IMR-90 (cell line): ENCODE data around the gene MUC5B. TPM values are rescaled to one million over a fixed set of nuclear protein-coding genes. Genes with fewer than 3 reads are reported as not detected.

ENCODE experiments used
- ATAC-seq: fragments of 200-7000 bp; cut with Tn5 transposase; 2 replicates; pipeline ENCODE4 v1.9.1; 2020; ENCODE audit warnings: low read depth, mild to moderate bottlenecking, moderate library complexity
- BruUV-seq: library from RNA; stranded (reverse); fragments of 400-500 nt; replicated peaks from 2 replicates; lab custom pipeline; 2021; lab: Mats Ljungman, UMichigan
- CTCF ChIA-PET: fragments of 300-600 bp; formaldehyde crosslinking; extraction: SDS; loops from one replicate; lab custom pipeline; 2021; ENCODE audit warnings: antibody characterized with exemption; lab: Yijun Ruan, JAX
- POLR2A ChIA-PET: fragments of 300-600 bp; sonication (Branson Sonifier 250); formaldehyde crosslinking; loops from one replicate; lab custom pipeline; 2022; ENCODE audit warnings: antibody characterized with exemption; ENCODE audit not compliant: unreplicated experiment; lab: Charles Lee
- DNase-seq: peaks from one replicate; pipeline ENCODE4 v3.0.0; 2013
- H2AFZ ChIP-seq: replicated peaks from 2 replicates; pipeline ENCODE3; 2013; ENCODE audit warnings: low read length, mild to moderate bottlenecking; ENCODE audit not compliant: poor library complexity
- H2AK5ac ChIP-seq: 2 replicates; pipeline ENCODE4 v1.6.1; 2013; ENCODE audit warnings: low read depth, low read length, inconsistent platforms
- H2AK9ac ChIP-seq: replicated peaks from 2 replicates; pipeline ENCODE3; 2013; ENCODE audit warnings: mild to moderate bottlenecking, low read depth, low read length, moderate library complexity; ENCODE audit not compliant: poor library complexity
- H2BK120ac ChIP-seq: 2 replicates; pipeline ENCODE4 v1.6.1; 2013; ENCODE audit warnings: low read depth, low read length, inconsistent platforms
- H2BK15ac ChIP-seq: 3 replicates; pipeline ENCODE4 v1.6.1; 2013; ENCODE audit warnings: low read depth, low read length, inconsistent platforms
- H2BK20ac ChIP-seq: 2 replicates; pipeline ENCODE4 v1.6.1; 2013; ENCODE audit warnings: low read depth, mild to moderate bottlenecking, inconsistent platforms, low read length, moderate library complexity
- H2BK5ac ChIP-seq: 2 replicates; pipeline ENCODE4 v1.6.1; 2013; ENCODE audit warnings: mild to moderate bottlenecking, low read depth, low read length, inconsistent platforms; ENCODE audit not compliant: poor library complexity, severe bottlenecking
- H3K14ac ChIP-seq: replicated peaks from 2 replicates; pipeline ENCODE4 v1.6.1; 2013; ENCODE audit warnings: low read depth, low read length, inconsistent platforms
- H3K18ac ChIP-seq: 2 replicates; pipeline ENCODE4 v1.6.1; 2013; ENCODE audit warnings: low read depth, low read length, control low read depth
- H3K23ac ChIP-seq: 2 replicates; pipeline ENCODE4 v1.6.1; 2013; ENCODE audit warnings: low read depth, low read length, inconsistent platforms
- H3K27ac ChIP-seq: 2 replicates; pipeline ENCODE4 v1.5.1; 2013; ENCODE audit warnings: mild to moderate bottlenecking, control low read depth, low read length; ENCODE audit not compliant: insufficient read depth
- H3K27me3 ChIP-seq: 2 replicates; pipeline ENCODE4 v1.6.1; 2013; ENCODE audit warnings: low read length; ENCODE audit not compliant: control insufficient read depth, insufficient read depth
- H3K36me3 ChIP-seq: 2 replicates; pipeline ENCODE4 v1.6.1; 2013; ENCODE audit warnings: low read length, mixed read lengths; ENCODE audit not compliant: control insufficient read depth, insufficient read depth
- H3K4ac ChIP-seq: 2 replicates; pipeline ENCODE4 v1.6.1; 2013; ENCODE audit warnings: low read depth, low read length, inconsistent platforms
- H3K4me1 ChIP-seq: 2 replicates; pipeline ENCODE4 v1.6.1; 2013; ENCODE audit warnings: low read length, mixed read lengths; ENCODE audit not compliant: control insufficient read depth, insufficient read depth
- H3K4me2 ChIP-seq: 2 replicates; pipeline ENCODE4 v1.6.1; 2013; ENCODE audit warnings: low read depth, mild to moderate bottlenecking, control low read depth, low read length, moderate library complexity
- H3K4me3 ChIP-seq: 2 replicates; pipeline ENCODE4 v1.5.1; 2013; ENCODE audit warnings: low read depth, mild to moderate bottlenecking, control low read depth, low read length, moderate library complexity; ENCODE audit not compliant: insufficient read depth
- H3K56ac ChIP-seq: 2 replicates; pipeline ENCODE4 v1.6.1; 2013; ENCODE audit warnings: low read length, inconsistent platforms; ENCODE audit not compliant: insufficient read depth; ENCODE audit errors: extremely low read depth
- H3K79me1 ChIP-seq, 2 experiments: 2 replicates each; pipeline ENCODE4 v1.6.1; 2013; ENCODE audit warnings: low read length in 2 of 2, inconsistent platforms in 1 of 2, low read depth in 1 of 2
- H3K9ac ChIP-seq: 2 replicates; pipeline ENCODE4 v1.6.1; 2013; ENCODE audit warnings: low read depth, low read length, control low read depth
- H3K9me1 ChIP-seq: 2 replicates; pipeline ENCODE4 v1.6.1; 2013; ENCODE audit warnings: low read length, inconsistent platforms; ENCODE audit not compliant: insufficient read depth
- H3K9me3 ChIP-seq: 2 replicates; pipeline ENCODE4 v1.6.1; 2013; ENCODE audit warnings: low read length; ENCODE audit not compliant: control insufficient read depth, insufficient read depth
- H4K20me1 ChIP-seq: 2 replicates; pipeline ENCODE4 v1.6.1; 2013; ENCODE audit warnings: low read length, inconsistent platforms; ENCODE audit not compliant: insufficient read depth
- H4K5ac ChIP-seq: 2 replicates; pipeline ENCODE4 v1.6.1; 2013; ENCODE audit warnings: mild to moderate bottlenecking, low read depth, low read length, control low read depth
- H4K8ac ChIP-seq, 2 experiments: 2 replicates each; pipeline ENCODE4 v1.6.1; 2013; ENCODE audit warnings: low read depth in 2 of 2, low read length in 2 of 2, control low read depth in 1 of 2, inconsistent platforms in 1 of 2
- H4K91ac ChIP-seq: 2 replicates; pipeline ENCODE4 v1.6.1; 2013; ENCODE audit warnings: low read depth, low read length, inconsistent platforms; ENCODE audit not compliant: insufficient read depth
- BHLHE40 ChIP-seq: fragments of 150-350 bp; IDR thresholded peaks from 2 replicates; pipeline ENCODE4 v1.6.1; 2016; ENCODE audit warnings: mild to moderate bottlenecking, low read depth, low read length
- CEBPB ChIP-seq: IDR thresholded peaks from 2 replicates; pipeline ENCODE4 v1.6.1; 2012; ENCODE audit warnings: low read depth, low read length, improper control_type of control experiment
- CHD1 ChIP-seq: IDR thresholded peaks from 2 replicates; pipeline ENCODE4 v1.6.1; 2012; ENCODE audit warnings: low read depth, low read length, improper control_type of control experiment
- FOS ChIP-seq: fragments of 150-350 bp; IDR thresholded peaks from 2 replicates; pipeline ENCODE4 v1.6.1; 2016; ENCODE audit warnings: low read depth, low read length
- MAFK ChIP-seq: IDR thresholded peaks from 2 replicates; pipeline ENCODE4 v1.6.1; 2012; ENCODE audit warnings: low read depth, low read length, improper control_type of control experiment
- MAZ ChIP-seq: IDR thresholded peaks from 2 replicates; pipeline ENCODE4 v1.6.1; 2012; ENCODE audit warnings: low read depth, mild to moderate bottlenecking, low read length, improper control_type of control experiment, moderate library complexity, borderline replicate concordance
- MXI1 ChIP-seq: IDR thresholded peaks from 2 replicates; pipeline ENCODE4 v1.6.1; 2012; ENCODE audit warnings: low read depth, mild to moderate bottlenecking, low read length, moderate library complexity, borderline replicate concordance
- NFE2L2 ChIP-seq: fragments of 150-350 bp; IDR thresholded peaks from 2 replicates; pipeline ENCODE4 v1.6.1; 2016; ENCODE audit warnings: low read depth, mild to moderate bottlenecking, low read length
- POLR2A ChIP-seq: IDR thresholded peaks from 2 replicates; pipeline ENCODE4 v1.6.1; 2012; ENCODE audit warnings: mild to moderate bottlenecking, low read depth, low read length
- RAD21 ChIP-seq: IDR thresholded peaks from 2 replicates; pipeline ENCODE4 v1.6.1; 2012; ENCODE audit warnings: low read length, improper control_type of control experiment
- RCOR1 ChIP-seq: IDR thresholded peaks from 2 replicates; pipeline ENCODE4 v1.6.1; 2012; ENCODE audit warnings: mild to moderate bottlenecking, low read length, improper control_type of control experiment; ENCODE audit not compliant: insufficient replicate concordance
- RFX5 ChIP-seq: IDR thresholded peaks from 2 replicates; pipeline ENCODE4 v1.8.0; 2012; ENCODE audit warnings: low read depth, mild to moderate bottlenecking, low read length, moderate library complexity
- SMC3 ChIP-seq: fragments of 150-350 bp; IDR thresholded peaks from 2 replicates; pipeline ENCODE4 v1.6.1; 2016; ENCODE audit warnings: low read depth, mild to moderate bottlenecking, antibody characterized with exemption, low read length, moderate library complexity
- WGBS, 2 experiments: methylation state at CpG; one replicate each; pipeline versions ENCODE4 v1.1.5 to v1.1.7; 2013; ENCODE audit warnings: missing lambda C conversion rate in 2 of 2; ENCODE audit not compliant: insufficient read length in 1 of 2; ENCODE audit errors: extremely low coverage in 2 of 2; 5-methylcytosine and 5-hydroxymethylcytosine counted together
- dilution Hi-C: fragments of 300-500 bp; cut with HindIII; formaldehyde crosslinking; loops from one replicate; pipeline ENCODE4 v1.14.3; 2018; ENCODE audit warnings: low sequenced_read_pairs; ENCODE audit not compliant: unreplicated experiment
- in situ Hi-C: fragments of 300-500 bp; cut with MboI; formaldehyde crosslinking; loops from 3 replicates; pipeline ENCODE4 v1.14.3; 2019; ENCODE audit warnings: low sequenced_read_pairs, inconsistent platforms, mixed read lengths
- intact Hi-C: fragments of 100-400 bp; cut with micrococcal nuclease; formaldehyde crosslinking; loops from 2 replicates; pipeline ENCODE4 v1.10.0; 2022
- polyA plus RNA-seq, 3 experiments: library from polyadenylated mRNA; depleted of rRNA; stranded (reverse); fragments of >200 nt; gene quantifications; 2 replicates each; pipeline ENCODE4 v1.2.3, GENCODE V29; 2012; ENCODE audit warnings: low replicate concordance in 1 of 3
- total RNA-seq: library from RNA; depleted of rRNA; stranded (reverse); fragments of >200 nt; gene quantifications from 2 replicates; pipeline ENCODE4 v1.2.3, GENCODE V29; 2012
- TF ChIP-seq, protein P1 (sequence below): fragments of 150-350 bp; IDR thresholded peaks from 2 replicates; pipeline ENCODE4 v1.6.1; 2017; ENCODE audit warnings: mild to moderate bottlenecking, antibody characterized with exemption, low read length, low read depth
- TF ChIP-seq, protein P2 (sequence below): conservative IDR thresholded peaks from 2 replicates; pipeline ENCODE4 v1.5.1; 2012; ENCODE audit warnings: mild to moderate bottlenecking, low read depth, low read length, improper control_type of control experiment
- TF ChIP-seq, protein P3 (sequence below): fragments of 150-350 bp; IDR thresholded peaks from 2 replicates; pipeline ENCODE4 v1.6.1; 2016; ENCODE audit warnings: low read depth, mild to moderate bottlenecking, low read length, moderate library complexity, borderline replicate concordance

Gene MUC5B
- total and polyA plus RNA-seq, 2 of the 4 experiments (the other 2 are of a cell fraction): not detected

DNA sequence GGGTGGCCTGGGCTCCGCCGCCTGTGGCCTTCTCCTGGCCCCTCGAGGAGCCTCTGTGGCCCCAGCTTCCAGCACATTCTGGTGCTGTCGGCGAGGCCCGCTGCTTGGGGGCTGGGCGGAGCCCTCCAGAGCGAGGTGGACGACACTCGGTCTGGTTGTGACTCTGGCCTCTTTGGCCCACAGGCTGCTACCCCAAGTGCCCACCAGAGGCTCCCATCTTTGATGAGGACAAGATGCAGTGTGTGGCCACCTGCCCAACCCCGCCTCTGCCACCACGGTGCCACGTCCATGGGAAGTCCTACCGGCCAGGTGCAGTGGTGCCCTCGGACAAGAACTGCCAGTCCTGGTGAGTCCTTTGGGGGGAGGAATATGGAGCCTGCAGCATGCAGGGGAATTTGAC is 42.7 kb upstream of the MUC5B start:
- no peak overlapping the region for H2BK5ac ChIP-seq
- no peak overlapping the region for H3K4me2 ChIP-seq
- H4K20me1 ChIP-seq: no peaks in the 10 kb centered on the region
- no peak overlapping the region for H2AK5ac ChIP-seq
- CTCF ChIA-PET: no interaction called here
- H4K5ac ChIP-seq: no peak overlapping the region
- H3K27me3 ChIP-seq: no peaks in the 10 kb centered on the region
- in situ Hi-C loops (no loop called here), intact Hi-C loops (no loop called here), dilution Hi-C loops (no loop called here)
- no peaks in the 10 kb centered on the region for H3K4me1 ChIP-seq
- H3K9me1 ChIP-seq: no peaks in the 10 kb centered on the region
- POLR2A ChIA-PET: no interaction called here
- H3K9ac ChIP-seq: no peak overlapping the region
- no peak overlapping the region for H3K18ac ChIP-seq
- no peak overlapping the region for H4K91ac ChIP-seq
- H3K79me1 ChIP-seq: no peaks in the 10 kb centered on the region
- H2AFZ ChIP-seq: no peak overlapping the region
- no peak overlapping the region for H3K27ac ChIP-seq
- H3K4ac ChIP-seq: no peak overlapping the region
- no peaks in the 10 kb centered on the region for H3K36me3 ChIP-seq
- H4K8ac ChIP-seq: no peak overlapping the region
- H2BK20ac ChIP-seq: no peak overlapping the region
- H3K14ac ChIP-seq: no peak overlapping the region
- H3K9me3 ChIP-seq: no peaks in the 10 kb centered on the region; the same call in 1 of the 2 replicates
- H2AK9ac ChIP-seq: peak overlapping the region; percentile 16
- no peak overlapping the region for H3K23ac ChIP-seq
- ATAC-seq: no peak
- no TSS peak for BruUV-seq
- 81% methylated on average over 9 of the region's 15 CpGs; no CpG with 5 or more reads in 1 of the 2 experiments for WGBS, 2 experiments
- H2BK15ac ChIP-seq: no peak overlapping the region
- no peak for DNase-seq
- no peak for TF ChIP-seq FOS
- no peak for TF ChIP-seq SMC3
- no peak for TF ChIP-seq POLR2A
- no peak for TF ChIP-seq CEBPB
- no peak for TF ChIP-seq MXI1
- no peak for TF ChIP-seq RAD21
- no peak for TF ChIP-seq MAFK
- TF ChIP-seq CHD1: no peak
- no peak for TF ChIP-seq RCOR1
- TF ChIP-seq MAZ: no peak
- TF ChIP-seq, protein P1, sequence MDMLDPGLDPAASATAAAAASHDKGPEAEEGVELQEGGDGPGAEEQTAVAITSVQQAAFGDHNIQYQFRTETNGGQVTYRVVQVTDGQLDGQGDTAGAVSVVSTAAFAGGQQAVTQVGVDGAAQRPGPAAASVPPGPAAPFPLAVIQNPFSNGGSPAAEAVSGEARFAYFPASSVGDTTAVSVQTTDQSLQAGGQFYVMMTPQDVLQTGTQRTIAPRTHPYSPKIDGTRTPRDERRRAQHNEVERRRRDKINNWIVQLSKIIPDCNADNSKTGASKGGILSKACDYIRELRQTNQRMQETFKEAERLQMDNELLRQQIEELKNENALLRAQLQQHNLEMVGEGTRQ: no peak
- TF ChIP-seq, protein P2, sequence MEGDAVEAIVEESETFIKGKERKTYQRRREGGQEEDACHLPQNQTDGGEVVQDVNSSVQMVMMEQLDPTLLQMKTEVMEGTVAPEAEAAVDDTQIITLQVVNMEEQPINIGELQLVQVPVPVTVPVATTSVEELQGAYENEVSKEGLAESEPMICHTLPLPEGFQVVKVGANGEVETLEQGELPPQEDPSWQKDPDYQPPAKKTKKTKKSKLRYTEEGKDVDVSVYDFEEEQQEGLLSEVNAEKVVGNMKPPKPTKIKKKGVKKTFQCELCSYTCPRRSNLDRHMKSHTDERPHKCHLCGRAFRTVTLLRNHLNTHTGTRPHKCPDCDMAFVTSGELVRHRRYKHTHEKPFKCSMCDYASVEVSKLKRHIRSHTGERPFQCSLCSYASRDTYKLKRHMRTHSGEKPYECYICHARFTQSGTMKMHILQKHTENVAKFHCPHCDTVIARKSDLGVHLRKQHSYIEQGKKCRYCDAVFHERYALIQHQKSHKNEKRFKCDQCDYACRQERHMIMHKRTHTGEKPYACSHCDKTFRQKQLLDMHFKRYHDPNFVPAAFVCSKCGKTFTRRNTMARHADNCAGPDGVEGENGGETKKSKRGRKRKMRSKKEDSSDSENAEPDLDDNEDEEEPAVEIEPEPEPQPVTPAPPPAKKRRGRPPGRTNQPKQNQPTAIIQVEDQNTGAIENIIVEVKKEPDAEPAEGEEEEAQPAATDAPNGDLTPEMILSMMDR: no peak
- no peak for TF ChIP-seq NFE2L2
- no peak for TF ChIP-seq BHLHE40
- TF ChIP-seq, protein P3, sequence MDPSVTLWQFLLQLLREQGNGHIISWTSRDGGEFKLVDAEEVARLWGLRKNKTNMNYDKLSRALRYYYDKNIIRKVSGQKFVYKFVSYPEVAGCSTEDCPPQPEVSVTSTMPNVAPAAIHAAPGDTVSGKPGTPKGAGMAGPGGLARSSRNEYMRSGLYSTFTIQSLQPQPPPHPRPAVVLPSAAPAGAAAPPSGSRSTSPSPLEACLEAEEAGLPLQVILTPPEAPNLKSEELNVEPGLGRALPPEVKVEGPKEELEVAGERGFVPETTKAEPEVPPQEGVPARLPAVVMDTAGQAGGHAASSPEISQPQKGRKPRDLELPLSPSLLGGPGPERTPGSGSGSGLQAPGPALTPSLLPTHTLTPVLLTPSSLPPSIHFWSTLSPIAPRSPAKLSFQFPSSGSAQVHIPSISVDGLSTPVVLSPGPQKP: no peak
- TF ChIP-seq RFX5: no peak
- H3K56ac ChIP-seq: no peak overlapping the region
- no peak overlapping the region for H3K4me3 ChIP-seq
- H2BK120ac ChIP-seq: no peak overlapping the region
